ENCODE data around the gene RNF135. TPM values are rescaled to one million over a fixed set of nuclear protein-coding genes. Genes with fewer than 3 reads are reported as not detected.

Gene RNF135
- total RNA-seq, 1 donor from 2014 or later, result 4.2 TPM

- no peaks in the 10 kb centered on the region for H3K4me1 ChIP-seq
- DNase-seq (ENCODE audit: low spot score), result no peak
- no peaks in the 10 kb centered on the region for H3K36me3 ChIP-seq
- H2AFZ ChIP-seq (replicated peaks), result no peak overlapping the region
- H3K79me2 ChIP-seq (ENCODE audit: low read depth), result no peaks in the 10 kb centered on the region
- Mint-ChIP-seq H3K27ac (no peak overlapping the region), H3K4me3 (no peak overlapping the region), H3K36me3 (peaks cover 11% of the 10 kb centered on the region), H3K9me3 (no peaks in the 10 kb centered on the region), H3K27me3 (ENCODE audit: insufficient read depth, low read depth) (no peaks in the 10 kb centered on the region), H3K4me1 (no peaks in the 10 kb centered on the region)
- no peak overlapping the region for H3K4me2 ChIP-seq
- no peak overlapping the region for H3K27ac ChIP-seq
- no peaks in the 10 kb centered on the region for H3F3A ChIP-seq (ENCODE audit: low read depth)
- no peak overlapping the region for H3K4me3 ChIP-seq
- H3K9me3 ChIP-seq (ENCODE audit: low read depth), result no peaks in the 10 kb centered on the region
- TF ChIP-seq EZH2 (IDR thresholded peaks at IDR 0.05) (no peak), CTCF (IDR thresholded peaks at IDR 0.05) (no peak), EZH2phosphoT487 (IDR thresholded peaks at IDR 0.05) (no peak)
- H3K9ac ChIP-seq, result no peak overlapping the region
- H3K27me3 ChIP-seq, result no peaks in the 10 kb centered on the region
- H4K20me1 ChIP-seq (ENCODE audit: low read depth), result no peaks in the 10 kb centered on the region
These were observed 24.5 kb downstream of the RNF135 start for GRCh38 chr17:30995347-30995746.

GRCh38 chr17:30996486-30996885, 25.6 kb downstream of the RNF135 start:
- H3K27ac Mint-ChIP-seq, result peak overlapping the region; percentile 18
- H3F3A ChIP-seq (ENCODE audit: low read depth), result no peaks in the 10 kb centered on the region
- TF ChIP-seq EZH2phosphoT487 (IDR thresholded peaks at IDR 0.05) (no peak), EZH2 (IDR thresholded peaks at IDR 0.05) (no peak), CTCF (IDR thresholded peaks at IDR 0.05) (no peak)
- H3K9me3 Mint-ChIP-seq, result no peaks in the 10 kb centered on the region
- no peaks in the 10 kb centered on the region for H4K20me1 ChIP-seq (ENCODE audit: low read depth)
- H3K4me3 Mint-ChIP-seq, result no peak overlapping the region
- H3K36me3 Mint-ChIP-seq, result peaks cover 11% of the 10 kb centered on the region
- no peaks in the 10 kb centered on the region for H3K4me1 ChIP-seq
- H3K4me2 ChIP-seq, result no peak overlapping the region
- no peaks in the 10 kb centered on the region for H3K27me3 ChIP-seq
- no peaks in the 10 kb centered on the region for H3K9me3 ChIP-seq (ENCODE audit: low read depth)
- H2AFZ ChIP-seq (replicated peaks), result no peak overlapping the region
- H3K27ac ChIP-seq, result no peak overlapping the region
- no peaks in the 10 kb centered on the region for H3K79me2 ChIP-seq (ENCODE audit: low read depth)
- H3K27me3 Mint-ChIP-seq (ENCODE audit: insufficient read depth, low read depth), result no peaks in the 10 kb centered on the region
- H3K4me3 ChIP-seq, result no peak overlapping the region
- no peaks in the 10 kb centered on the region for H3K36me3 ChIP-seq
- no peak overlapping the region for H3K9ac ChIP-seq
- no peak for DNase-seq (ENCODE audit: low spot score)
- no peaks in the 10 kb centered on the region for H3K4me1 Mint-ChIP-seq

- Histone ChIP-seq H3F3A (ENCODE audit: low read depth) (no peaks in the 10 kb centered on the region), H3K9me3 (ENCODE audit: low read depth) (no peaks in the 10 kb centered on the region), H3K9ac (no peak overlapping the region), H3K36me3 (no peaks in the 10 kb centered on the region), H3K4me3 (no peak overlapping the region), H3K27ac (no peak overlapping the region), H2AFZ (replicated peaks) (no peak overlapping the region), H4K20me1 (ENCODE audit: low read depth) (no peaks in the 10 kb centered on the region), H3K27me3 (no peaks in the 10 kb centered on the region), H3K79me2 (ENCODE audit: low read depth) (no peaks in the 10 kb centered on the region), H3K4me2 (no peak overlapping the region), H3K4me1 (no peaks in the 10 kb centered on the region)
- no peaks in the 10 kb centered on the region for H3K4me1 Mint-ChIP-seq
- no peaks in the 10 kb centered on the region for H3K9me3 Mint-ChIP-seq
- H3K36me3 Mint-ChIP-seq, result peaks cover 15% of the 10 kb centered on the region
- no peak for DNase-seq (ENCODE audit: low spot score)
- H3K4me3 Mint-ChIP-seq, result no peak overlapping the region
- no peak for TF ChIP-seq EZH2 (IDR thresholded peaks at IDR 0.05)
- no peak for TF ChIP-seq CTCF (IDR thresholded peaks at IDR 0.05)
- no peak for TF ChIP-seq EZH2phosphoT487 (IDR thresholded peaks at IDR 0.05)
- H3K27me3 Mint-ChIP-seq (ENCODE audit: insufficient read depth, low read depth), result no peaks in the 10 kb centered on the region
- H3K27ac Mint-ChIP-seq, result no peak overlapping the region
These were observed 26.4 kb downstream of the RNF135 start for GRCh38 chr17:30997270-30997669.

All from neural progenitor cell (in vitro differentiated cells).